IMR-90 (cell line): ENCODE measurements around the gene ZNF33B. TPM values are rescaled to one million over a fixed set of nuclear protein-coding genes. Genes with fewer than 3 reads are reported as not detected.
"Not testable (repeated sequence)": the region's sequence is repeated elsewhere in the genome, so short reads cannot be mapped to it uniquely, and the experiment has no call there.

Experiments
- ATAC-seq: fragments of 200-7000 bp; cut with Tn5 transposase; 2 replicates; pipeline ENCODE4 v1.9.1; 2020; ENCODE audit warnings: low read depth, mild to moderate bottlenecking, moderate library complexity
- BruUV-seq: library from RNA; stranded (reverse); fragments of 400-500 nt; replicated peaks from 2 replicates; lab custom pipeline; 2021; lab: Mats Ljungman, UMichigan
- CTCF ChIA-PET: fragments of 300-600 bp; formaldehyde crosslinking; extraction: SDS; loops from one replicate; lab custom pipeline; 2021; ENCODE audit warnings: antibody characterized with exemption; lab: Yijun Ruan, JAX
- POLR2A ChIA-PET: fragments of 300-600 bp; sonication (Branson Sonifier 250); formaldehyde crosslinking; loops from one replicate; lab custom pipeline; 2022; ENCODE audit warnings: antibody characterized with exemption; ENCODE audit not compliant: unreplicated experiment; lab: Charles Lee
- DNase-seq: peaks from one replicate; pipeline ENCODE4 v3.0.0; 2013
- H2AFZ ChIP-seq: replicated peaks from 2 replicates; pipeline ENCODE3; 2013; ENCODE audit warnings: low read length, mild to moderate bottlenecking; ENCODE audit not compliant: poor library complexity
- H2AK5ac ChIP-seq: 2 replicates; pipeline ENCODE4 v1.6.1; 2013; ENCODE audit warnings: low read depth, low read length, inconsistent platforms
- H2AK9ac ChIP-seq: replicated peaks from 2 replicates; pipeline ENCODE3; 2013; ENCODE audit warnings: mild to moderate bottlenecking, low read depth, low read length, moderate library complexity; ENCODE audit not compliant: poor library complexity
- H2BK120ac ChIP-seq: 2 replicates; pipeline ENCODE4 v1.6.1; 2013; ENCODE audit warnings: low read depth, low read length, inconsistent platforms
- H2BK15ac ChIP-seq: 3 replicates; pipeline ENCODE4 v1.6.1; 2013; ENCODE audit warnings: low read depth, low read length, inconsistent platforms
- H2BK20ac ChIP-seq: 2 replicates; pipeline ENCODE4 v1.6.1; 2013; ENCODE audit warnings: low read depth, mild to moderate bottlenecking, inconsistent platforms, low read length, moderate library complexity
- H2BK5ac ChIP-seq: 2 replicates; pipeline ENCODE4 v1.6.1; 2013; ENCODE audit warnings: mild to moderate bottlenecking, low read depth, low read length, inconsistent platforms; ENCODE audit not compliant: poor library complexity, severe bottlenecking
- H3K14ac ChIP-seq: replicated peaks from 2 replicates; pipeline ENCODE4 v1.6.1; 2013; ENCODE audit warnings: low read depth, low read length, inconsistent platforms
- H3K18ac ChIP-seq: 2 replicates; pipeline ENCODE4 v1.6.1; 2013; ENCODE audit warnings: low read depth, low read length, control low read depth
- H3K23ac ChIP-seq: 2 replicates; pipeline ENCODE4 v1.6.1; 2013; ENCODE audit warnings: low read depth, low read length, inconsistent platforms
- H3K27ac ChIP-seq: 2 replicates; pipeline ENCODE4 v1.5.1; 2013; ENCODE audit warnings: mild to moderate bottlenecking, control low read depth, low read length; ENCODE audit not compliant: insufficient read depth
- H3K27me3 ChIP-seq: 2 replicates; pipeline ENCODE4 v1.6.1; 2013; ENCODE audit warnings: low read length; ENCODE audit not compliant: control insufficient read depth, insufficient read depth
- H3K36me3 ChIP-seq: 2 replicates; pipeline ENCODE4 v1.6.1; 2013; ENCODE audit warnings: low read length, mixed read lengths; ENCODE audit not compliant: control insufficient read depth, insufficient read depth
- H3K4ac ChIP-seq: 2 replicates; pipeline ENCODE4 v1.6.1; 2013; ENCODE audit warnings: low read depth, low read length, inconsistent platforms
- H3K4me1 ChIP-seq: 2 replicates; pipeline ENCODE4 v1.6.1; 2013; ENCODE audit warnings: low read length, mixed read lengths; ENCODE audit not compliant: control insufficient read depth, insufficient read depth
- H3K4me2 ChIP-seq: 2 replicates; pipeline ENCODE4 v1.6.1; 2013; ENCODE audit warnings: low read depth, mild to moderate bottlenecking, control low read depth, low read length, moderate library complexity
- H3K4me3 ChIP-seq: 2 replicates; pipeline ENCODE4 v1.5.1; 2013; ENCODE audit warnings: low read depth, mild to moderate bottlenecking, control low read depth, low read length, moderate library complexity; ENCODE audit not compliant: insufficient read depth
- H3K56ac ChIP-seq: 2 replicates; pipeline ENCODE4 v1.6.1; 2013; ENCODE audit warnings: low read length, inconsistent platforms; ENCODE audit not compliant: insufficient read depth; ENCODE audit errors: extremely low read depth
- H3K79me1 ChIP-seq, 2 experiments: 2 replicates each; pipeline ENCODE4 v1.6.1; 2013; ENCODE audit warnings: low read length in 2 of 2, inconsistent platforms in 1 of 2, low read depth in 1 of 2
- H3K9ac ChIP-seq: 2 replicates; pipeline ENCODE4 v1.6.1; 2013; ENCODE audit warnings: low read depth, low read length, control low read depth
- H3K9me1 ChIP-seq: 2 replicates; pipeline ENCODE4 v1.6.1; 2013; ENCODE audit warnings: low read length, inconsistent platforms; ENCODE audit not compliant: insufficient read depth
- H3K9me3 ChIP-seq: 2 replicates; pipeline ENCODE4 v1.6.1; 2013; ENCODE audit warnings: low read length; ENCODE audit not compliant: control insufficient read depth, insufficient read depth
- H4K20me1 ChIP-seq: 2 replicates; pipeline ENCODE4 v1.6.1; 2013; ENCODE audit warnings: low read length, inconsistent platforms; ENCODE audit not compliant: insufficient read depth
- H4K5ac ChIP-seq: 2 replicates; pipeline ENCODE4 v1.6.1; 2013; ENCODE audit warnings: mild to moderate bottlenecking, low read depth, low read length, control low read depth
- H4K8ac ChIP-seq, 2 experiments: 2 replicates each; pipeline ENCODE4 v1.6.1; 2013; ENCODE audit warnings: low read depth in 2 of 2, low read length in 2 of 2, control low read depth in 1 of 2, inconsistent platforms in 1 of 2
- H4K91ac ChIP-seq: 2 replicates; pipeline ENCODE4 v1.6.1; 2013; ENCODE audit warnings: low read depth, low read length, inconsistent platforms; ENCODE audit not compliant: insufficient read depth
- BHLHE40 ChIP-seq: fragments of 150-350 bp; IDR thresholded peaks from 2 replicates; pipeline ENCODE4 v1.6.1; 2016; ENCODE audit warnings: mild to moderate bottlenecking, low read depth, low read length
- FOS ChIP-seq: fragments of 150-350 bp; IDR thresholded peaks from 2 replicates; pipeline ENCODE4 v1.6.1; 2016; ENCODE audit warnings: low read depth, low read length
- MAFK ChIP-seq: IDR thresholded peaks from 2 replicates; pipeline ENCODE4 v1.6.1; 2012; ENCODE audit warnings: low read depth, low read length, improper control_type of control experiment
- RCOR1 ChIP-seq: IDR thresholded peaks from 2 replicates; pipeline ENCODE4 v1.6.1; 2012; ENCODE audit warnings: mild to moderate bottlenecking, low read length, improper control_type of control experiment; ENCODE audit not compliant: insufficient replicate concordance
- RFX5 ChIP-seq: IDR thresholded peaks from 2 replicates; pipeline ENCODE4 v1.8.0; 2012; ENCODE audit warnings: low read depth, mild to moderate bottlenecking, low read length, moderate library complexity
- WGBS, 2 experiments: methylation state at CpG; one replicate each; pipeline versions ENCODE4 v1.1.5 to v1.1.7; 2013; ENCODE audit warnings: missing lambda C conversion rate in 2 of 2; ENCODE audit not compliant: insufficient read length in 1 of 2; ENCODE audit errors: extremely low coverage in 2 of 2; 5-methylcytosine and 5-hydroxymethylcytosine counted together
- dilution Hi-C: fragments of 300-500 bp; cut with HindIII; formaldehyde crosslinking; loops from one replicate; pipeline ENCODE4 v1.14.3; 2018; ENCODE audit warnings: low sequenced_read_pairs; ENCODE audit not compliant: unreplicated experiment
- in situ Hi-C: fragments of 300-500 bp; cut with MboI; formaldehyde crosslinking; loops from 3 replicates; pipeline ENCODE4 v1.14.3; 2019; ENCODE audit warnings: low sequenced_read_pairs, inconsistent platforms, mixed read lengths
- intact Hi-C: fragments of 100-400 bp; cut with micrococcal nuclease; formaldehyde crosslinking; loops from 2 replicates; pipeline ENCODE4 v1.10.0; 2022
- polyA plus RNA-seq, 3 experiments: library from polyadenylated mRNA; depleted of rRNA; stranded (reverse); fragments of >200 nt; gene quantifications; 2 replicates each; pipeline ENCODE4 v1.2.3, GENCODE V29; 2012; ENCODE audit warnings: low replicate concordance in 1 of 3
- total RNA-seq: library from RNA; depleted of rRNA; stranded (reverse); fragments of >200 nt; gene quantifications from 2 replicates; pipeline ENCODE4 v1.2.3, GENCODE V29; 2012
- TF ChIP-seq, protein P1 (sequence below): fragments of 150-350 bp; IDR thresholded peaks from 2 replicates; pipeline ENCODE4 v1.6.1; 2017; ENCODE audit warnings: mild to moderate bottlenecking, antibody characterized with exemption, low read length, low read depth

Gene ZNF33B
- total and polyA plus RNA-seq, 2 of the 4 experiments (the other 2 are of a cell fraction): 2.1 to 4.5 TPM

DNA sequence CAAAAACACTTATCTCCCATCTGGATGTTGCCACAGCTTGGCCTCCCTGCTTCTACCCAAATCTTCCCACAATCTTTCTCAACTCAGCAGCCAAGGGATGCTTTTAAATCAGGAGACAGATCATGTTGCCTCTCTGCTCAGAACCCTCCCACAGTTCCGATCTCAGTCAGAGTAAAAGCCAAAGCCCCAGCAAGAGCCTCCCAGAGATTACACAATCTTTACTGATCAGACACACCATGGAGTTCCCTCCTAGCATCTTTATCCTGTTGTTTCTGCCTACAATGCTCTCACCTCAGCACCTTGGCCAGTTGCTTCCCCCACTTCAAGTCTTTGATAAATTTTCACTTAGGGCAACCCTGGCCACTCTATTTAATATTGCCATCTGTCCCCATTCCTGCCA lies 41.9 kb upstream of the ZNF33B start:
- BruUV-seq: no TSS peak
- dilution Hi-C loops: no loop called here
- H2BK5ac ChIP-seq: no peak overlapping the region

DNA sequence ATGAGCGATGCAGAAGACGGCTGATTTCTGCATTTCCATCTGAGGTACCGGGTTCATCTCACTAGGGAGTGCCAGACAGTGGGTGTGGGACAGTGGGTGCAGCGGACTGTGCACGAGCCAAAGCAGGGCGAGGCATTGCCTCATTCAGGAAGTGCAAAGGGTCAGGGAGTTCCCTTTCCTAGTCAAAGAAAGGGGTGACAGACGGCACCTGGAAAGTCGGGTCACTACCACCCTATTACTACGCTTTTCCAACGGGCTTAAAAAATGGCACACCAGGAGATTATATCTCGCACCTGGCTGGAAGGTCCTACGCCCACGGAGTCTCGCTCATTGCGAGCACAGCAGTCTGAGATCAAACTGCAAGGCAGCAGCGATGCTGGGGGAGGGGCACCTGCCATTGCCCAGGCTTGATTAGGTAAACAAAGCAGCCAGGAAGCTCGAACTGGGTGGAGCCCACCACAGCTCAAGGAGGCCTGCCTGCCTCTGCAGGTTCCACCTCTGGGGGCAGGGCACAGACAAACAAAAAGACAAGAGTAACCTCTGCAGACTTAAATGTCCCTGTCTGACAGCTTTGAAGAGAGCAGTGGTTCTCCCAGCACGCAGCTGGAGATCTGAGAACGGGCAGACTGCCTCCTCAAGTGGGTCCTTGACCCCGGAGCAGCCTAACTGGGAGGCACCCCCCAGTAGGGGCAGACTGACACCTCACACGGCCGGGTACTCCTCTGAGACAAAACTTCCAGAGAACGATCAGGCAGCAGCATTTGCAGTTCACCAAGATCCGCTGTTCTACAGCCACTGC lies 27.0 kb upstream of the ZNF33B start:
- CTCF ChIA-PET, H3K14ac ChIP-seq, H3K27me3 ChIP-seq, H3K4me2 ChIP-seq, BruUV-seq, H3K79me1 ChIP-seq, DNase-seq, H2BK20ac ChIP-seq, H3K4me3 ChIP-seq, intact Hi-C loops, H2AFZ ChIP-seq, H3K9me3 ChIP-seq, H3K4me1 ChIP-seq, H3K9ac ChIP-seq, H4K8ac ChIP-seq, H4K91ac ChIP-seq, H4K5ac ChIP-seq, H2AK5ac ChIP-seq, POLR2A ChIA-PET, H3K4ac ChIP-seq, ATAC-seq, H3K9me1 ChIP-seq, H3K18ac ChIP-seq, H2BK15ac ChIP-seq, in situ Hi-C loops, H3K27ac ChIP-seq, H4K20me1 ChIP-seq, dilution Hi-C loops, H3K36me3 ChIP-seq, H2AK9ac ChIP-seq, H2BK5ac ChIP-seq, H3K23ac ChIP-seq, H3K56ac ChIP-seq, H2BK120ac ChIP-seq: not testable (repeated sequence)
- WGBS, 2 experiments: 69% methylated on average over 9 of the region's 24 CpGs; no CpG with 5 or more reads in 1 of the 2 experiments

More for the DNA sequence above, 41.9 kb upstream of the ZNF33B start:
- Histone ChIP-seq H4K5ac (no peak overlapping the region), H2AK5ac (no peak overlapping the region), H3K4ac (no peak overlapping the region), H3K9me3 (no peaks in the 10 kb centered on the region; the same call in 1 of the 2 replicates), H3K4me1 (no peaks in the 10 kb centered on the region), H3K4me2 (no peak overlapping the region), H3K36me3 (no peaks in the 10 kb centered on the region), H3K79me1 (no peaks in the 10 kb centered on the region), H2AFZ (no peak overlapping the region), H3K9me1 (no peaks in the 10 kb centered on the region), H3K18ac (no peak overlapping the region), H4K20me1 (no peaks in the 10 kb centered on the region), H2BK120ac (no peak overlapping the region), H3K27ac (no peak overlapping the region), H2BK15ac (no peak overlapping the region), H3K14ac (no peak overlapping the region), H3K4me3 (no peak overlapping the region), H3K27me3 (no peaks in the 10 kb centered on the region), H3K9ac (no peak overlapping the region), H2BK20ac (no peak overlapping the region), H4K91ac (no peak overlapping the region), H3K56ac (no peak overlapping the region), H3K23ac (no peak overlapping the region), H2AK9ac (no peak overlapping the region), H4K8ac (no peak overlapping the region)
- intact Hi-C loops: no loop called here
- no peak for TF ChIP-seq FOS
- no peak for TF ChIP-seq RCOR1
- TF ChIP-seq, protein P1, sequence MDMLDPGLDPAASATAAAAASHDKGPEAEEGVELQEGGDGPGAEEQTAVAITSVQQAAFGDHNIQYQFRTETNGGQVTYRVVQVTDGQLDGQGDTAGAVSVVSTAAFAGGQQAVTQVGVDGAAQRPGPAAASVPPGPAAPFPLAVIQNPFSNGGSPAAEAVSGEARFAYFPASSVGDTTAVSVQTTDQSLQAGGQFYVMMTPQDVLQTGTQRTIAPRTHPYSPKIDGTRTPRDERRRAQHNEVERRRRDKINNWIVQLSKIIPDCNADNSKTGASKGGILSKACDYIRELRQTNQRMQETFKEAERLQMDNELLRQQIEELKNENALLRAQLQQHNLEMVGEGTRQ: no peak
- no peak for TF ChIP-seq RFX5
- no peak for TF ChIP-seq BHLHE40
- no peak for TF ChIP-seq MAFK
- ChIA-PET POLR2A (no interaction called here), CTCF (no interaction called here)
- in situ Hi-C loops: no loop called here
- no peak for DNase-seq
- WGBS, 2 experiments: 80% methylated on average over 1 of the region's 1 CpG; no CpG with 5 or more reads in 1 of the 2 experiments
- no peak for ATAC-seq
